Measurements from ENCODE around the gene NPBWR2. TPM values are rescaled to one million over a fixed set of nuclear protein-coding genes. Genes with fewer than 3 reads are reported as not detected.
A peak's percentile ranks its signal among the peaks of the same experiment; 100 is the strongest.

The NPBWR2 gene
- polyA plus RNA-seq, 1 of the 3 experiments (the other 2 are of a cell fraction), result not detected

- CTCF ChIA-PET, result interaction anchor here (0.9 to 15.6 kb wide), 27 partner anchors 8 to 583 kb away, joined by 3 to 252 read pairs (median 6); partner anchors contain the start of genes C20orf204, LKAAEAR1, OPRL1 and PRPF6
- Histone ChIP-seq H4K20me1 (ENCODE audit: insufficient read depth) (no peaks in the 10 kb centered on the region), H3K9me2 (no peaks in the 10 kb centered on the region), H2AFZ (ENCODE audit: low read depth) (no peak overlapping the region), H3K9ac (no peak overlapping the region), H3K4me2 (no peak overlapping the region), H3K4me3 (ENCODE audit: low read depth in 2 of 2, low read length in 1 of 2) (no peak overlapping the region), H3K27ac (ENCODE audit: low read depth in 2 of 2, low read length in 1 of 2) (no peak overlapping the region), H3K4me1 (ENCODE audit: control insufficient read depth in 1 of 2, insufficient read depth in 2 of 2, low read depth in 1 of 2, low read length in 1 of 2) (no peaks in the 10 kb centered on the region; a peak in 1 of 4 replicates), H3K9me3 (no peaks in the 10 kb centered on the region), H3F3A (replicated peaks; ENCODE audit: insufficient read depth) (no peaks in the 10 kb centered on the region), H3K79me2 (ENCODE audit: insufficient read depth) (no peaks in the 10 kb centered on the region), H3K27me3 (ENCODE audit: insufficient read depth) (peaks cover 28% of the 10 kb centered on the region), H3K36me3 (replicated peaks in 1 of 2; ENCODE audit: control insufficient read depth in 1 of 2, insufficient read depth in 2 of 2, low read length in 1 of 2) (no peaks in the 10 kb centered on the region)
- 54% methylated on average over 12 of the region's 12 CpGs for WGBS (ENCODE audit: low lambda C conversion rate)
- TF ChIP-seq RAD21 (IDR thresholded peaks at IDR 0.05; ENCODE audit: low read length), result no peak
- no peak for TF ChIP-seq RFX5 (IDR thresholded peaks at IDR 0.05; ENCODE audit: low read length)
- no peak for TF ChIP-seq FOXM1 (IDR thresholded peaks at IDR 0.05; ENCODE audit: low read depth)
- no peak for TF ChIP-seq FOXJ3 (CRISPR knock-in tag; IDR thresholded peaks at IDR 0.05)
- no peak for TF ChIP-seq GATA2 (CRISPR knock-in tag; IDR thresholded peaks at IDR 0.05)
- TF ChIP-seq YY1 (IDR thresholded peaks at IDR 0.05; ENCODE audit: low read depth), result no peak
- TF ChIP-seq JUND (IDR thresholded peaks at IDR 0.05), result no peak
- TF ChIP-seq, protein P1, sequence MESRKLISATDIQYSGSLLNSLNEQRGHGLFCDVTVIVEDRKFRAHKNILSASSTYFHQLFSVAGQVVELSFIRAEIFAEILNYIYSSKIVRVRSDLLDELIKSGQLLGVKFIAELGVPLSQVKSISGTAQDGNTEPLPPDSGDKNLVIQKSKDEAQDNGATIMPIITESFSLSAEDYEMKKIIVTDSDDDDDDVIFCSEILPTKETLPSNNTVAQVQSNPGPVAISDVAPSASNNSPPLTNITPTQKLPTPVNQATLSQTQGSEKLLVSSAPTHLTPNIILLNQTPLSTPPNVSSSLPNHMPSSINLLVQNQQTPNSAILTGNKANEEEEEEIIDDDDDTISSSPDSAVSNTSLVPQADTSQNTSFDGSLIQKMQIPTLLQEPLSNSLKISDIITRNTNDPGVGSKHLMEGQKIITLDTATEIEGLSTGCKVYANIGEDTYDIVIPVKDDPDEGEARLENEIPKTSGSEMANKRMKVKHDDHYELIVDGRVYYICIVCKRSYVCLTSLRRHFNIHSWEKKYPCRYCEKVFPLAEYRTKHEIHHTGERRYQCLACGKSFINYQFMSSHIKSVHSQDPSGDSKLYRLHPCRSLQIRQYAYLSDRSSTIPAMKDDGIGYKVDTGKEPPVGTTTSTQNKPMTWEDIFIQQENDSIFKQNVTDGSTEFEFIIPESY (IDR thresholded peaks at IDR 0.05; ENCODE audit: borderline replicate concordance, low read depth), result no peak
- POLR2A ChIA-PET, result no interaction called here
- DNase-seq, result no peak
These were observed 14.2 kb upstream of the NPBWR2 start for GRCh38 chr20:64121586-64121985.

GRCh38 chr20:64119681-64120341 is 12.4 kb upstream of the NPBWR2 start:
- POLR2A ChIA-PET, result interaction anchor here (1.6 kb wide), 1 partner anchor 36 kb away, joined by 6 read pairs; the partner anchor contains the start of gene LKAAEAR1
- Histone ChIP-seq H3K27ac (ENCODE audit: low read depth in 2 of 2, low read length in 1 of 2) (no peak overlapping the region), H2AFZ (ENCODE audit: low read depth) (no peak overlapping the region), H3K4me3 (ENCODE audit: low read depth in 2 of 2, low read length in 1 of 2) (no peak overlapping the region), H3K4me1 (ENCODE audit: control insufficient read depth in 1 of 2, insufficient read depth in 2 of 2, low read depth in 1 of 2, low read length in 1 of 2) (no peaks in the 10 kb centered on the region; a peak in 1 of 4 replicates), H4K20me1 (ENCODE audit: insufficient read depth) (no peaks in the 10 kb centered on the region), H3K27me3 (ENCODE audit: insufficient read depth) (peaks cover 28% of the 10 kb centered on the region), H3K9ac (no peak overlapping the region), H3K4me2 (no peak overlapping the region), H3K79me2 (ENCODE audit: insufficient read depth) (no peaks in the 10 kb centered on the region), H3K9me3 (no peaks in the 10 kb centered on the region), H3F3A (replicated peaks; ENCODE audit: insufficient read depth) (no peaks in the 10 kb centered on the region), H3K36me3 (replicated peaks in 1 of 2; ENCODE audit: control insufficient read depth in 1 of 2, insufficient read depth in 2 of 2, low read length in 1 of 2) (no peaks in the 10 kb centered on the region), H3K9me2 (no peaks in the 10 kb centered on the region)
- CTCF ChIA-PET, result interaction anchor here (0.6 to 15.6 kb wide), 42 partner anchors 8 to 345 kb away, joined by 3 to 252 read pairs (median 5); partner anchors contain the start of genes C20orf204, LKAAEAR1, OPRL1 and PRPF6
- peak; percentile 24 for DNase-seq
- 69% methylated on average over 11 of the region's 14 CpGs for WGBS (ENCODE audit: low lambda C conversion rate)
- TF ChIP-seq, protein P2, sequence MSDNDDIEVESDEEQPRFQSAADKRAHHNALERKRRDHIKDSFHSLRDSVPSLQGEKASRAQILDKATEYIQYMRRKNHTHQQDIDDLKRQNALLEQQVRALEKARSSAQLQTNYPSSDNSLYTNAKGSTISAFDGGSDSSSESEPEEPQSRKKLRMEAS (IDR thresholded peaks at IDR 0.05; ENCODE audit: low read depth), result no peak
- TF ChIP-seq CHD2 (IDR thresholded peaks at IDR 0.05; ENCODE audit: low read length, partially characterized antibody), result no peak
- TF ChIP-seq USF1 (IDR thresholded peaks at IDR 0.05; ENCODE audit: borderline replicate concordance, low read depth), result no peak
- no peak for TF ChIP-seq MEF2A (IDR thresholded peaks at IDR 0.05; ENCODE audit: borderline replicate concordance, low read depth)
- no peak for TF ChIP-seq REST (IDR thresholded peaks at IDR 0.05; ENCODE audit: low read depth, low read length)
- no peak for TF ChIP-seq ELF1 (IDR thresholded peaks at IDR 0.05)
- TF ChIP-seq GATA2 (CRISPR knock-in tag; IDR thresholded peaks at IDR 0.05), result no peak
- TF ChIP-seq IRF3 (IDR thresholded peaks at IDR 0.05; ENCODE audit: low read depth, low read length), result no peak
- no peak for TF ChIP-seq GABPA (IDR thresholded peaks at IDR 0.05; ENCODE audit: low read depth)
- no peak for TF ChIP-seq JUND (IDR thresholded peaks at IDR 0.05)
- no peak for TF ChIP-seq SMC3 (IDR thresholded peaks at IDR 0.05; ENCODE audit: low read depth, low read length)
- no peak for TF ChIP-seq RAD21 (IDR thresholded peaks at IDR 0.05; ENCODE audit: low read length)
- no peak for TF ChIP-seq PBX3 (IDR thresholded peaks at IDR 0.05)
- no peak for TF ChIP-seq POLR2AphosphoS5 (IDR thresholded peaks at IDR 0.05; ENCODE audit: low read depth, low read length)

Data from SK-N-SH (cell line).